SKM-1 (cell line): Measurements from ENCODE around the gene ISYNA1.

Experiments used
- DNase-seq: peaks from one replicate; lab custom pipeline; 2025; ENCODE audit not compliant: unreplicated experiment; lab: John Stamatoyannopoulos, UW

ISYNA1 gene

GRCh38 chr19:18468517-18468916 lies 30.6 kb upstream of the ISYNA1 start:
- DNase-seq, result no peak

- DNase-seq, result no peak
These were observed 30.0 kb upstream of the ISYNA1 start for GRCh38 chr19:18467978-18468377.

- no peak for DNase-seq
These were observed 28.4 kb upstream of the ISYNA1 start for GRCh38 chr19:18466354-18466753.

- DNase-seq, result no peak
These were observed 28.0 kb upstream of the ISYNA1 start for GRCh38 chr19:18465964-18466339.

GRCh38 chr19:18465214-18465963 lies 27.5 kb upstream of the ISYNA1 start:
- DNase-seq, result no peak

- DNase-seq, result no peak
These were observed 26.7 kb upstream of the ISYNA1 start for GRCh38 chr19:18464646-18465045.

- DNase-seq, result no peak
These were observed 23.5 kb upstream of the ISYNA1 start for GRCh38 chr19:18461471-18461870.

- DNase-seq, result no peak
These were observed 23.0 kb upstream of the ISYNA1 start for GRCh38 chr19:18460900-18461299.

GRCh38 chr19:18457483-18458331 lies 19.8 kb upstream of the ISYNA1 start:
- DNase-seq, result no peak

- DNase-seq, result no peak
These were observed 19.0 kb upstream of the ISYNA1 start for GRCh38 chr19:18456974-18457373.

GRCh38 chr19:18456279-18456678 lies 18.3 kb upstream of the ISYNA1 start:
- DNase-seq, result no peak

- no peak for DNase-seq
These were observed 15.5 kb upstream of the ISYNA1 start for GRCh38 chr19:18453269-18454024.

GRCh38 chr19:18452386-18452785 lies 14.5 kb upstream of the ISYNA1 start:
- no peak for DNase-seq

- no peak for DNase-seq
These were observed 13.3 kb upstream of the ISYNA1 start for GRCh38 chr19:18450931-18451836.

- DNase-seq, result no peak
These were observed 12.3 kb upstream of the ISYNA1 start for GRCh38 chr19:18450021-18450930.

GRCh38 chr19:18449552-18449951 lies 11.6 kb upstream of the ISYNA1 start:
- DNase-seq, result no peak

- DNase-seq, result no peak
These were observed 9.0 kb upstream of the ISYNA1 start for GRCh38 chr19:18446811-18447359.

- DNase-seq, result no peak
These were observed 8.3 kb upstream of the ISYNA1 start for GRCh38 chr19:18446145-18446810.
